Colon (tissue), 2 donors: ENCODE data around the gene PDIA5.

ENCODE experiments used
- FAIRE-seq: peaks from 2 replicates; lab custom pipeline; 2012; peaks lifted over from hg19 to GRCh38; lab: Jason Lieb, UNC
- donor health status: control.
- donor health status: control.

PDIA5 gene

DNA sequence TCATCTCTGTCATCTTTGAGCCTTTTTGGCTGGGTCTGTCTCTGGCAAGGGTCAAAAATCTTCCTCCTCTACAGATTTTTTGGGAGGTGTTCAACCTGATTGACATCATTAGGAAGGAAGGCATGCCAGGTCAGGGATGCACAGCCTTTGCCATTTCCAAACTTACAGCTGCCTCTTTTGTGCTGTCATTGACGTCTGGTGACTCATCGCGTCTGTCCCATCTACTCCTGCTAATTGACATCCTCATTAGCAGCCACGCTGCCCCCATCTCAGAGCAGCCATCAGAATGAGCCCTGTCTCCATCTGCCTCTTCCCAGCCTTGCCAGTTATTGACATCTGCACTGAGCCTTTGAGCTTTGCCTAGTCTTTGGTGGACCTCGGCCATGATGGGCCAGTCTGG lies 53.0 kb downstream of the PDIA5 start:
- no peak for FAIRE-seq

DNA sequence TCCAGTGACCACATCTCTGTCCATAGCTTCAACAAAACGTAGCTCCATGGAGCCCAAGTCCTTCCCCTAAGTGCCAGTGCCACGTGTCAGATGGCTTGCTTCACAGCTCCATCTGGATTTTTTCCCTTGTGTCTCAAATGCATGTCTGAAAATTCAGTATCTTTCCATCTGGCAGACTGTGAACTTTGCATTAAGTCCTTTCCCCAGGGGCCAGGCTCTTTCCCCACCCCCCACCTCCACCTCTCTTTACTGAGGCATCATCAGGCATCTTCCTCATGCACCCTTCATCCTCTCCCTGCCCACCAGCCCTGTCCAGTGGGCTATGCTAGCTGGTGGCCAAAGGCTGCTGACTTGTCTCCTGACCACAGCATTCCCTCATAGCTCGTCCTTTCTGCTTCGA lies 53.7 kb downstream of the PDIA5 start:
- FAIRE-seq = no peak

DNA sequence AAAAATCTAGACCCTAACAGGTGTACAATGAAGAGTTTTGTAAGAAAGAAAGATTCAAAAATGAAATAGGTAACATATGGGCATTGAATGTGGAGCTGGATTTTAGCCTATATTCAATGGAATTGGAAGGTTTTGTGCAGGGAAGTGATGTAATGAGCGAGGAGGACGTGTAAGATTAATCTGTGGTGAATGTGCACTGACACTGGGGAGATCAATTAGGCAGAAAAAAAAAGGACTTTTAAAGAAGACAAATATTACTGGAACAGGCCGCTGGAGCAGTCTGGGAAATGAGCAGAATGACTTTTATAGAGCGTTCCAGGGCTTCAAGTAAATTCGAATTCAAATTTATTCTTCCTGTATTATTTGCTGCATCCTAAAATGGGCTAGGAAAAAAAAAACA lies 55.2 kb downstream of the PDIA5 start:
- no peak for FAIRE-seq

DNA sequence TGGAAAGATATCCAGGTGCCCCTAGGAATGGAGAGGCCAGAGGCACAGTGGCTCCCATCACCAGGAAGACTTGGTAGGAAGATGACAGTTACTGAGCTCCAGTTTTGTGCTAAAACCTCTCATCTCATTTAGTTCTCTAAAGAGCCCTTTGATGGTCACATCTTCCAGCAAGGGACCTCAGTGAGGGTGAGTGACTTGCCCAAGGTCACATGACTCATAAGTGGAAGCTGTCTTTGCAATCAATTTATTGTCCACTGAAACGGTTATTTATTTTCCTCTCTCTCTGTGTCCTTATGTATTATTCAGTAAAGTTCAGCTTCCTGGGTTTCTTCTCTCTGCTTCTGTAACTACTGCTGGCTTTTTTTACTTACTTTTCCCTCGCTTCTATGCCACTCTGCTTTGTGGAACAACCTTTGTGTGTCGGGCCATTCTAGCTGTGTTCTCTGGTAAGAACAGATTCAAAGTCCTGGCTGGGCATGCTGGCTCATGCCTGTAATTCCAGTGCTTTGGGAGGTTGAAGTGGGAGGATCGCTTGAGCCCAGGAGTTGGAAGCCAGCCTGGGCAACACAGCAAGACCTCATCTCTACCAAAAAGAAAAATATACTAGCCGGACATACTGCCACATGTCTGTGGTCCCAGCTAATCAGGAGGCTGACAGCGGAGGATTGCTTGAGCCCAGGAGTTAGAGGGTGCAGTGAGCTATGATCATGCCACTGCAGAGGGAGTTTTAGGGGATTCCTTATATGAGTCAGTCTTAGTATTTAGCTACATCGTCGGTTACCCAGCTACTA lies 55.9 kb downstream of the PDIA5 start:
- FAIRE-seq = no peak

DNA sequence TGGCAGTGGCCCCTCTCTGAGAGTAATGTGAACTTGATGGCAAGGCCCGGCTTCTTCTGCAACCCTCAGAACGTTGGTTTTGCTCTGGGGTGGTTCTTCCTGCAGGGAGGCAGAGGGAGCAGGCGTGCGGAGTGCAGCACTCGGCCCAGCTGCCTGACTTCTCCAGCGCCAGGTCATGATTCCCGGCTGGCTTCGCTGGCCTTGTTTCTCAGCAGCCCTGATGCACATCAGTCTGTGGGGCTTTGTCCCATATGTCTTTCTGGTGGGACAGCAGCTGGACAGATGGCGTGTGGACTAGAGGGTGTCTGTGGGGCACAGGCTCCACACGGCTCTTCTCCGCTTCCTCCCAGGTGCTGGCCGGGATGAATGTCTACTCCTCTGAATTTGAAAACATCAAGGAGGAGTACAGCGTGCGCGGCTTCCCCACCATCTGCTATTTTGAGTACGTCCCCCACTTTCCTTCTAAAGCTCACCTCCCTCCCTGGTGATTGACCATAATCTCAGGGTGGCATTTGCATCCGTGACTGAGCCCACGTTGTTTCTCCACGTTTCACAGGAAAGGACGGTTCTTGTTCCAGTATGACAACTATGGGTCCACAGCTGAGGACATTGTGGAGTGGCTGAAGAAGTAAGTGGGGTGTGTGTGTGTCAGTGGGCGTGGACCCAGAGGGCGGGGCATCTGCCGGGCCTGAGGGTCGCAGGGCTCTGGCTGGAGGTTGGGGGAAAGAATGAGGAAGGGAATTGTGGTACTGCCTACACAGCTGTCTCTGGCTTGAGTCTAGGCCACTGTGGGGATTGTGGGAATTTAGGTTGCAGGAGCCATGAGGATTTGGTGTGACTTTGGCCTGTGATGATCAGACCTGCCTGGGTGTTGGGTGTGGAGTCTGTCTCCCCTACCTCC lies 57.1 kb downstream of the PDIA5 start:
- FAIRE-seq = no peak

DNA sequence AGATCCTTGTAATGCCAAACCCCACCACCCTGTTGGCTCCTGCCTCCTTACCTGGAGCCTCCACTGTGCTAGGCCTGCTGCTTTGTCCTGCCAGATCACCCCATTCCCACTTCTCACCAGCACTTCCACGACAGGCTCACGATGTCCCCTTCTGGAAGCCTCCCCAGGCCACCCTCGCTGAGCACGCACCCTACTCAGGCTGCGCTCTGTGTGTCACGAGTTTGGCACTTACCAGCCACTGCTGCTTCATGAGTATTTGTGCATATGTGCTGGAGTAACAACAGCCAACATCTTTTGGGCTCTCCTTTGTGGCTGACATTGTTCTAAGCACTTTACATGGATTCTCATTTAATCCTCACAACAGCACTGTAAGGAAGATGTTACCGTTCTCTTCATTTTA lies 58.1 kb downstream of the PDIA5 start:
- FAIRE-seq = no peak

DNA sequence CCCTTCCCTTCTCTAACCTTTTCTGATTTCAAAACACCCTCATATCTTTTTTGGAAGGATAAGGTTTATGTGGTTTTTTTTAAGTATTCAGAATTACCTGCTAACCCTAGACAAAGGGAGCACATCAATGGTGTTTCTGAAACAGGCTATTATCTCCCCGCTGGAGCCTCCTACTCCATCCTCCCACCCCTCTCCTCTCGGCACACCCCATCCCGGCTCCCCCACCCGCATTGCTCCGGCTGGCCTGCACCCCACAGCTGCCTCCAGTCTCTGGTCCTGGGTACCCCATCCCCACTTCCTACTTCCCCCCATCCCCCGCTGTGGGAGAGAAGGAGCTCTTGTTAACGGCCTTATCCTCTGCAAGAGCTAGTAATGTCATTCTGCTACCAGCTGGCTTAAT lies 59.2 kb downstream of the PDIA5 start:
- FAIRE-seq = no peak

DNA sequence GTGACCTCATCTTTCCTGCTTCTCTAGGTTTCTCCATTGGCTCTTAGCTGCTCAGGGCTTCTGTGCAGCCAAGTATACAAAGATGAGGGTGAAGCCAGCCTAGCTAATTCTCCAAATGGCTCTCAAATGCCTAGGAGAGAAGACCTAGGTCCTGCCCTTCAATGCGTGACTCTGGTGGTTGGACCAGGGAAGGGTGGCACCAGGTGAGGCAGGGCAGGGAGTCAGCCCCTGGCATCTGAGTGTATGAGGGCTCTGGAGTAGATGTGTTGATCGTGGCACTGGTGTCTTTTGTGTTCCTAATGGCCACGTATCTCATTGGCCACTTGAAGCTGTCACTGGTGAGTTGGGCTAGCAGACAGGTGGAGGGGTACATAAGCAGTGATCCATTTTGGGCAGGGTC lies 59.8 kb downstream of the PDIA5 start:
- no peak for FAIRE-seq

DNA sequence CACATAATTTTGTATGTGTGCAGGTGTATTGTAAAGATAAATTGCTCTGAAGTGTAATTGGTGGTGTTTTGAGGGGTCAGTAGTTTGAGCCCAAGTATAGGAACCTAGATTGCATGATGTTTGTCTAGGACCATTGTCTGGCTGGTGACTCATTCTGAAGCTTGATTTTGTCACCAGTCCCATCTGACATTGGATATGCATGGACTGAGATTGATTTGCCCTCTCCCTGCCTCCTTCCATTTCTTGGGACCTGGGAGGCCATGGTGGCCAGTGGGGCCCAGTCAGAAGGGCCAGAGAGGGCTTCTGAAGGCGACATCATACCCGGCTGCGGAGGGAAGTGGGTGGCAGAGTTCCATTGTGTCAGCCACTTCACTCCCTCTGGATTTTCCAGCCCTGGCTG lies 62.3 kb downstream of the PDIA5 start:
- no peak for FAIRE-seq

DNA sequence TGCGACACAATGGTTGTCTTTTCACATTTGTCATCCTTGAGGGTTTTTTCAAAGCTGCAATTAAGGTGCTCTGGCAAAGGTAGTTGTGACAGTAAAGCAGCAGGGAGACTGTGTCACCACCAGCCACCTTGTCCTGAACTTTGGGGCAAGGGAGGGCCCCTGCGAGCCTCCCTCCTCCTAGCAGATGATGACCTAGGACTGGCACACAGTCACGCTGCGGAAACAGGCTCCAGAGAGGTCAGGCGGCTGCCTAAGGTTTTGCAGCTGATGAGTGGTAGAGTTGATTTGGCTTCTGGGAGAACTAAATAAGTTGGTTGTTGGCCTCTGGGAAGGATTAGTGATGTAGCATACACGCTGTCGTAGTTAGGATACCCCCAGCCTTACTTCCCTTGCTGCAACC lies 62.7 kb downstream of the PDIA5 start:
- FAIRE-seq = no peak

DNA sequence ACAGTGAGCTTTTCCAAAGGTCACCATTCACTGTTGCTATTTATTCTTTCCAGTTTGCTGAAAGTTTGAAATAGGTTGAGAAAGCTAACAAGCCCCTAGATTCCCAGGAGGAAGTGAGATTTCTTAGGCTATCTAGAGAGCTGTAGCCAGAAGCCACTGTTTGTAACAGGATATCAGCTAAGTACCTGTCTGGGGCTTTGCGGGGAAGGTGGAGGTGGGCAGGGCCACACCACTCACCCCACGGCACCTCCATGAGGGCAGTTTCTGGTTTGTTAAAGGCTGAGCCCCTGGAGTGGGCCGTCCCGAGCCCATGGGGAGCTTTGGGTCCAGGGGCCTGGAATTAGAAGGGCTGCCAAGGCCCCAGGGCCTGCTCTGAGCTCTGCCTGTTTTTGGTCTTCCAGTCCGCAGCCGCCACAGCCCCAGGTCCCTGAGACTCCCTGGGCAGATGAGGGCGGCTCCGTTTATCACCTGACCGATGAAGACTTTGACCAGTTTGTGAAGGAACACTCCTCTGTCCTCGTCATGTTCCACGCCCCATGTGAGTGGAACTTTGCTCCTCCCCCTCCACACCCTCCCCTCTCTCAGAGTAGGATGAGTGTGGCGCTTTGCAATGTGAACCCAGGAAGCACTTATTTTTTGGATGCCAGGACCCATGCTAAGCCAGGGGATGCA lies 63.4 kb downstream of the PDIA5 start:
- no peak for FAIRE-seq

DNA sequence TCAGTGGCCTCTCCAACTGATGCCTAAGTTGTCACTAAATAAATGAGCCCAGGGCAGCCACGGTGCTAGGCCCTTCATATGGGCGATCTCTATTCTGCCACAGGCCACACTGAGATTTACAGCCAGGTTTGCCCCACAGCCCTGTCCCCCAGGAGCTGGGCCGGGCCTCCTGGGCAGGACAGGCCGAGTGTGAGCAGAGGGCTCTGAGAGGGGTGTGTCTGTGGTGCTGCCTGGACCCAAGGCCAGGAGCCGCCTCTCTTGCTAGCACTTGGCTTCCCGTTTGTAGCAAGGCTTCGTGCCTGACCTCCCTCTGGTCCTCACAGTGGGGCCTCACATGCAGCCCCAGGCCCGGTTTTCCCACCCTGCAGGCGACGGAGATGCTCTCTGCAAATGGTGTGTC lies 67.8 kb downstream of the PDIA5 start:
- no peak for FAIRE-seq

DNA sequence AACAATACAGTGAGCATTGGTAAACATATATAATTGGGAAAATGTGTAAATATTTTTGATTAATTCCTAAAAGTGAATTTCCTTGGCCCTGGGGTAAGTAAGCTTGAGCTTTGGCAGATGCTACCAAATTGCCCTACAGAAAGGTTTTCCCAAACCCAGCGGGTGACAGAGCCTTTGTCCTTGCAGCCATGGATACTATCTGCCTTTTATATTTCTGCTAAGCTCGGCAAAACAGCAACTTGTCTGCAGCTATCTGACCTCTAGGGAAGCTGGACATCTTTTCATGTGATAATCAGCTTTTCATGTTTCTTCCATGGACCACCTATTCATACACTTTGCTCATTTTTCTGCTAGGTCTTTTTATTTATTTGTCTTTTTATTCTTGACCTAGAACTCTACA lies 70.2 kb downstream of the PDIA5 start:
- FAIRE-seq = no peak

DNA sequence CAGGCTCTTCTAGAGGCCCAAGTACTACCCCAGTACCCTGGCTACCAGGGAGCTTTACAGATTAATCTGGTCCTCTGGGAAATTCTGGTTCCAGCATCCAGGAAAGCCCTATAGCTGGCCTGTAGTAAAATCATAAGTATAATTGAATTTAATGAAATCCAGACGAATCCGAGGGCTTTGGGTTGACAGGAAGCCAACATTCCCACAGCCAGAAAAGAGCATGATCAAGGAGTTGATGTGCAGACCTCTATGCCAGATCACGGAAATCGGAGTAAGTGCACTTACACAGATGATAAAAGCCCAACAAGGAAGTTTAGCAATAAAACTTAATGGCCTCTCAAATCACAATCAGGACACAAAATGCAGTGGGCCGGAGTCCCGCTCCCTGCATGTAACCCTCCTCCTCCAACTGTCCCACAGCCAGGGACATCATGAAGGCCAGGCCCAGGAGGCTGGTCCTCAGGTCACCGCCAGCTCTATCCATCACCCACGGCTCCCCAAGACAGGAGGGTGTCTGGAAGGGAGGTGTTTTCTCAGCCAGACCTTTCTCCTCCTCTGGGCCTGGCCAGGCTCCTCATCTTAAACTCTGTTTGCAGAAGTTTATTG lies 72.1 kb downstream of the PDIA5 start:
- no peak for FAIRE-seq

DNA sequence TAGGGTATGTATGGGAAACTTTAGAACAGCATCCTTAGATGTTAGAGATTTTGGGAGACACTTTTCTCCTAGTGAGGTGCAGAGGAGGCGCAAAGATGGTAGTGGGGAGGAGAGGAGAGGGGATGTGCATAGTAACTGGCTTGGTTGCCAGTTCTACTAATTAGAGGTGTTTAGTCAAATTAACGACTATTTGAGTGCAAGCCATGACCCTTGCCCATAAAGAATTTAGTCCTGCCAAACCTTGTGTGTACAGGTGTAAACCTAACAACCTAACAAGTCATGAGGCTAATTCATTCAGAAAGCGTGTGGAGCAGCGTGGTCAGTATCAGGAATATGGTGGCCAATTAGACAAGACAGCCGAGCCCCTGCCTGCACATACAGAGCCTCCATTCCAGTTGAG lies 72.7 kb downstream of the PDIA5 start:
- FAIRE-seq = no peak

DNA sequence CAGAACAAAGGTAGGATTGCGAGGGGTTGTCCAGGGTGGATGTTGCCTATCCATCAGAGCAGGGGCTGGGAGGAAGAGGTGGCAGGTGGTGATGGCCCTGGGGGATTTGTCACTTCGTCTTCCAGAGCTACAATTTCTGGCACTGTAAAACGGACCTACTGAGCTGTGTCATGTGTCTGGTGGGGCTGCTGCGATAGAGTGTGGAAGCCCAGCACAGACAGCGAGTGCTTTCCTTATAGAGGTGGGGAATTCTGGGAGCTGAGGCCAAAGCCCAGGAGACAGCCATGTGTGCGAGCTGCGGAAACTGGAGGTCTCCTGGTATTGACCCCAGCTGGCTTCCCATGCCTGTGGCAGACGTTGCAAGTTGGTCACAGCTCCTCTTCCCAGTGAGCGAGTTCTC lies 73.7 kb downstream of the PDIA5 start:
- no peak for FAIRE-seq

DNA sequence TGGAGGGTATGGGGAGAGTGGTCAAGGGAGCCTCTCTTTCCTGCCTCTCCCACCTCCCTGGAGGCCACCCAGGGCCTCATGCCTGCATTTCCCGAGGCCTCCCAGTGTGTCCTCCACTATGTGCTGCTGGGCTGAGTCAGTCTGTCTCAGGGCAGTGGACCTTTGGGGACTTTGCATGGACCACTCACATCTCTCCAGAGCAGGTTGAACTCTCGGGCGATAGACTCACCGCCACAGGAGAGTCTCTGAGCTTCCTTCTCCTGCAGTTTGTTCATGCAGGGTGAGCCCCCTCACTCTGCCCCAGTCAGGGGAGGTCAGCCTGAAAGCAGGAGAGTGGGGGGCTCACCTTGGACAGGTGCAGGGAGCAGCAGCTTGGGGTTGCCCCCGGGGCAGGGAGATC lies 74.5 kb downstream of the PDIA5 start:
- FAIRE-seq = no peak

DNA sequence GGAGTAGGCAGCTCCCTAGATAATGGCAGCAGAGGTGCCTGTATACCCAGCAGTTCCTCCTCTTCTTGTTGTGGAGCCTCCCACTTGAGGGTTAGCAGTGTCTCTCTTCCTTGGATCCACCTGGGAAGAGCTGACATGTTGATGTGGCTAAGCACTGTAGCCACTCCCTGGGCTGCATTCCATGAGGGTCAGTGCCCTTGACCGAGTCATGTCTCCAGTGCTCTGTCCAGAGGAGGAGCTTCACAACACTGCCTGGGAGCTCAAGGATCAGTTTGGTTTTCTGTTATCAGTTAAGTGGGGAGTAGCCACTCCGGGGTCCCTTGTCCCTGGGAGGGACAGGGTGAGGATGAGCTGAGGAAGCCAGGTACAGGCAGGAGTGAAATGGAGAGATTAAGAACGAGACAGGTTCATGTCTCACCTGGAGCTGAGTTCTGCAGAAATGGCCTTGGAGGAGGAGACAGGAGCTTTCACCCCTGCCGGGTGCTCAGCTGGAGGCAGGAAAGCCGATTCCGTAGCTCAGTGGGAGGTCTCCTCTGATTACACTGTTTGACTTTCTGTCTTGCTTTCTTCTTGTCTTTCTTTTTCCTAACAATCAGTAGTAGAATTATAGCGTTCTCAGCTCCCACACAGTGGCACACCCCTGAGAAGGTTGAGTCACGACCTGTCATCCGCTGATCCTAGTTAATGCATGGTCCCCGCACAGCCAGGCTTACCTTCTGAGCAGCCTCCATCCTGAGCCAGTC lies 77.0 kb downstream of the PDIA5 start:
- no peak for FAIRE-seq

DNA sequence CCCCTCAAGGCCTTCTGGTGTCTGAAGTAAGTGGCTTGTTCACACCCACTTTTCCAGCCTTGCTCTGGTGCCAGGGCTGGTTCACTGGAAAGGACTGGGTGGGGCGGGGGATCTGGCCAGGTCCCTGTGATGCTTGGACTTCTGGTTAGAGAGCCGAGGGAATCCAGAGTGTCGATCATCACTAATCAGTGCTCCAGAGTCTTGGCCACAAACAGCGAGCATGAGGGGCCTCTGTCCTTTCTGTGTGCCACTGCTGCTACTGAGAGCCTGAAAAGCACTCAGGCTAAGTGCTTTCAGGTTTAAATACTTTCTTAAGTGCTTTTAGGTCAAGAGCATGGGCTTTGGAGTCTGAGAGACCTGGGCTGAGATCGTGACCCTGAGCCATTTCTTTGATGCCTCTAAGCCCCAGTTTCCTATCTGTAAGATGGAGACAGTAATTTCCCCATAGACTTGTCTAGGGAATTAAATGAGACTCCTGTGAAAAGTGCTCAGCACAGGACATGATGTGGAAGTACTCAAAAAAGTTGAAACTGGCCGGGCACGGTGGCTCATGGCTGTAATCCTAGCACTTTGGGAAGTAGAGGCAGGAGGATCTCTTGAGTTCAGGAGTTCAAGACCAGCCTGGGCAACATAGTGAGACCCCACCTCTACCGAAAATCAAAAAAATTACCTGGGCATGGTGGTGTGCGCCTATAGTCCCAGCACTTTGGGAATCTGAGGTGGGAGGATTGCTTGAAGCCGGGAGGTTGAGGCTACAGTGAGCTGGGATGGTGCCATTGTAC lies 81.1 kb downstream of the PDIA5 start:
- no peak for FAIRE-seq

DNA sequence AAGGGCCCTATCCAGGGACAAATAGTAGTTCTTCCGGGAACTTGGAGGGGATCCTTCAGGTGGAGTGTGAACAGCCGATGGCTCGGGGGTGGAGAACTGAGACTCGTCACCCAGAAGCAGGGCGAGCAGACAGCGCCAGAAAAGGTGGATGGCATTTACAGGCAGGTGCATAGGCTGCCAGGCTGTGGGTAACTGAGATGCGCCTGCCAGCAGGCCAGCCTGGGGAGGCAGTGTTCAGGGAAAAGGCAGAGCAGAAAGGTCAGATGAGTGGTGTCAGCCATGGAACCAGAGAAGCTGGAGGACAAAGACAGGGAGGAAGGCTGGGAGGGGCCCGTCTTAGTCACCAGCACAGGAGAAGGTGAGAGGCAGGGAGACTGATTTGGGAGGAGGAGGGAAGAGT lies 81.9 kb downstream of the PDIA5 start:
- FAIRE-seq = no peak

DNA sequence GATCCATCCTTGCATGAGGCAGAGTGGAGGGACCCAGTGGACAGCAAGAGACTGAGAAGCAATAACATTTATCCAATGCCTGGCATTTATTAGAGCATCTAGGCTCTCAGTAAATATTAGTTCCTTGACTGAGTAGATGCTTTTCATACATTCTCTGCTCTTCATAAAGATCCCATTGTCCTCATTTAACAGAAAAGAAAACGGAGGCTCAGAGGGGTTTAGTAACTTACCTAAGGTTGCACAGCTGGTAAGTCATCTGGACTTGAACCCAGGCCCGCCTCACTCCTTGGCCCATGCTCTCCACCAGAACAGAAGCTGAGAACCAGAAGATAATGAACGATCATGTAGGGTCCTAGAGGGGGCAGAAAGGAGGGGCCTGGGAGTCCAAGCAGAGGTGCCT lies 82.7 kb downstream of the PDIA5 start:
- no peak for FAIRE-seq
